HL-60/S4 treated with phorbol 12-myristate 13-acetate at 8.2 ng/mL for 4 days and 3 days (cell line): ENCODE data around the gene AHCYL2.

Experiments
- in situ Hi-C: fragments of 300-500 bp; cut with MboI; formaldehyde crosslinking; loops from 2 replicates; pipeline ENCODE4 v1.15.0; 2022; ENCODE audit warnings: low sequenced_read_pairs

AHCYL2 gene

DNA sequence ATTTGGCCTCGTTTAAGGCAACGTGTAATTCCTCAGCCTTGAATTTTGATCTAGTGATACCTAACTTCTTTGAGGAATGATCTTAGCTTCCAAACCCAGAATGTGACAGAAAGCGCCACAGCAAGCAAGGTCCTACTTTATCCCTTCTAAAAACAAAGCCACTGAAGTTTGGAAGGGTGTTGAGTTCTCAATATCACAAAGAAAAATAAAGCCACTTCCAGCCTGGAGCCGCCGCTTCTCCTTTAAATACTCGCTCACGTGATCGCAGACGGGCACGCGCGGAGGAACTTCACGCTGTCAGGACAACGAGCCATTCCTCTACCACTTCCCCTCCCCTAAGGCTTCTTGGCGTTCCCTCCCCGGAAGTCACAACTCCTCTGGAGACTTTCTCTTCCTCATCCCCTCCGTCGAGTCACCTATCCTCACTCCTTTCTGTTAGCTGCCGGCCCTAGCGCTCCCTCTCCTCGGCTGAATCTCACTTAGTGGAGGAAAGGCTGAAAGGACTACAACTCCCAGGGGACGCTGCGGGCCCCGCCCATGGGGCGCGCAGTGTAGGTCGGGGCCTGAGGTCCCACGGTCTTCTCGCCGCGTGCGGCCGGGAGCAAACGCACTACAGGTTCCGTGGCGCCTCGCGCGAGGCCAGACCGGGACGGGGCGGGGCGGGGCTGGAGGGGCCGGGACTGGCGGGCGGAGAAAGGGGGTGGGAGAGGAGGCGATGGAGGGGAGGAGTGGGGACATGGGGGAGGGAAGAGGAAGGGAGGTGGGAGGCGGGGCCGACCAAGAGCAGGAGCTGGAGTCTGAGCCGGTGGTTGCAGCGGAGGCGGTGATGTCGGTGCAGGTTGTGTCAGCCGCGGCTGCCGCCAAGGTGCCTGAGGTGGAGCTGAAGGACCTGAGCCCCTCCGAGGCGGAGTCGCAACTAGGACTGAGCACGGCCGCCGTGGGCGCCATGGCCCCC is at the start of gene AHCYL2:
TSS of gene AHCYL2 (plus strand) at position 780 of the 955 bp plus-strand sequence.
- in situ Hi-C loops: no loop called here

GRCh38 chr7:129176916-129177710 is 47.7 kb upstream of the AHCYL2 start:
- in situ Hi-C loops: no loop called here

GRCh38 chr7:129184981-129185670 is 39.7 kb upstream of the AHCYL2 start:
- in situ Hi-C loops: no loop called here

DNA sequence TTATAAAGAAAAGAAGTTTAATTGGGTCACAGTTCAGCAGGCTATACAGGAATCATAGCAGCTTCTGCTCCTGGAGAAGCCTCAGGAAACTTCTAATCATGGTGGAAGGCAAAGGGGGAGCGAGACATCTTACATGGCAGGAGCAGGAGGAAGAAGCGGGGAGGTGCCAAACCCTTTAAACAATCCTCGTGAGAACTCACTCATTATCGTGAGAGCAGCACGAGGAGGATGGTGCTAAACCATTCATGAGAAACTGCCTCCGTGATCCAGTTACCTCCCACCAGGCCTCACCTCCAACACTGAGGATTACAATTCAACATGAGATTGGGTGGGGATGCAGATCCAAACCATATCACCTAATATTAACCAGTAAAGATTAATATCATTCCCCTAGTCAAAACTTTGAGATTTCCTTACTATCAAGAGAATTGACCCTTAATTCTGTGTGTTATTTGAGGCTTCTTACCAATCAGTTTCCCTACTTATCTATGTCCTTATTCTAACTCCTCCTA is 38.0 kb upstream of the AHCYL2 start:
- in situ Hi-C loops: no loop called here

GRCh38 chr7:129187681-129188371 is 37.0 kb upstream of the AHCYL2 start:
- in situ Hi-C loops: no loop called here

GRCh38 chr7:129188372-129188891 is 36.4 kb upstream of the AHCYL2 start, which contains the start of gene SMO:
SMO (plus strand) TSS chr7:129188633; CDS start chr7:129189152, 519 bp downstream.
- in situ Hi-C loops: no loop called here

DNA sequence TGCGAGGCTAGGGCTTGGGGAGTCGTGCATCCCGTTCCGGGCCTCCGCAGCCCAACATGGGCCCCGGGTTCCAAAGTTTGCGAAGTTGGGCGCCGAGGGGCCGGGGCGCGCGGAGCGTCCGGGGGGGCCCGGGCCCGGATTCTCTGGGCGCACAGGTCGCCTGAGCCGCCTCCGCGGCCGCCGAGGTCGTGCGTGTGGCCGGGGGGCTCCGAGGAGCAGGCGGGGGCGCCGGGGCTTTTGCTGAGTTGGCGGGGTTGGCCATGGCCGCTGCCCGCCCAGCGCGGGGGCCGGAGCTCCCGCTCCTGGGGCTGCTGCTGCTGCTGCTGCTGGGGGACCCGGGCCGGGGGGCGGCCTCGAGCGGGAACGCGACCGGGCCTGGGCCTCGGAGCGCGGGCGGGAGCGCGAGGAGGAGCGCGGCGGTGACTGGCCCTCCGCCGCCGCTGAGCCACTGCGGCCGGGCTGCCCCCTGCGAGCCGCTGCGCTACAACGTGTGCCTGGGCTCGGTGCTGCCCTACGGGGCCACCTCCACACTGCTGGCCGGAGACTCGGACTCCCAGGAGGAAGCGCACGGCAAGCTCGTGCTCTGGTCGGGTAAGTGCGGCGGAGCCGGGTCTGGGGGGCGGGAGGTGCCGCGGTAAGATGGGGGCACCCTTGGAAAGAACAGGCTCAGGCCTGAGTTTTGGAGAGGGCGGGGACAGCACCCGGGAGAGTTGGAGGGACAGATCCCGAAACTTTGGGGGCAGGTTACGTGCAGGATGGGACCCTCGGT is 35.8 kb upstream of the AHCYL2 start:
- in situ Hi-C loops: no loop called here

GRCh38 chr7:129189661-129190310 is 35.0 kb upstream of the AHCYL2 start:
- in situ Hi-C loops: no loop called here

- in situ Hi-C loops: no loop called here
Observed at GRCh38 chr7:129191272-129191671, 33.6 kb upstream of the AHCYL2 start.

- in situ Hi-C loops: no loop called here
Observed at GRCh38 chr7:129193892-129194291, 30.9 kb upstream of the AHCYL2 start.

DNA sequence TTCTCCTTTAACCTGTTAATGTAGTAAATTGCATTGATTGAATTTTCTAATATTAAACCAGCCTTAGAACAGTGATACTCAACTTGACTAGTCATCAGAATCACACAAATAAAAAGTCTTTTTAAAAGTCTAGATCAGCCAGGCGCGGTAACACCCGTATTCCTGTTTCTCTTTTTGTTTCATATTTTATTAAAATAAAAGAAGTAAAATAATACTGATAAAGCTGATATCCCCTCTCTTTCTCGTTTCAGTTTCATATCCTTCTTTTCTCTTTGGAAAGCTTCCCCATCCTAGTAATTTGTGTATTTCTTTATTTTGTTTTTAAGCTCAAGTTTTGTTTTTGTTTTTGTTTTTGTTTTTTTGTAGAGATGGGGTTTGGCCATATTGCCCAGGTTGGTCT is 27.1 kb upstream of the AHCYL2 start:
- in situ Hi-C loops: no loop called here

- in situ Hi-C loops: no loop called here
Observed at GRCh38 chr7:129199406-129199805, 25.4 kb upstream of the AHCYL2 start.

DNA sequence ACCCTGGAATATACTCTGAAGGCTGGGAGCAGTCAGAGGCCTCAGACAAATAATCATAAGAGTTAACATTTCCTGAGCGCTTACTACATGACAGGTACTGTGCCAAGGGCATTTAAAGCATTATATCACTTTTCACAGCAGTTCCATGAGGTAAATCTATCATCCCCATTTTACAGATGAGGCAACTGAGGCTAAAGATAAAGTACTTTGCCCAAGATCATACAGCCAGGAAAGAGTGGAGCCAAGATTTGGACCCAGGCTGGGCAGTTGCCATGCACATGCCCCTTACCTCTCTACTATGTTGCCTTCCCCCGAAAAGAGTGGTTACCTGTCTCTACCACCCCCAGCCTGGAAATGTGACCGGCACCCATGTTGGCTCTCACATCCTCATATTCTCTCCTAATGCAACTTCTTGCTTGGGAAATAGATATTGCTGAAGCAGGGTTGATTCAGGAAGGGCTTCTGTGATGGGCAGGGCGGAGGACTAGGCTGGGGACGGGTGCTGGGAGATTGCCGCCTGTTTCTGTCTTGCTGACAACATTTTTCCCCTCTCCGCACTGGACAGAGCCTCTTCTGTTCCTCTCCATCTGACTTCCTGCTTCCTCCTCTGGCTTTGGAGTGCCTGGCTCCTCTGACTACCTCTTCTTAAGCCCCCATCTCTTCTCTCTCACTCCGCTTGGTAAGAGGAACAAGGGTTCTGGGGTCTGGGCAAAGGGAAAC is 22.6 kb upstream of the AHCYL2 start:
- in situ Hi-C loops: no loop called here

DNA sequence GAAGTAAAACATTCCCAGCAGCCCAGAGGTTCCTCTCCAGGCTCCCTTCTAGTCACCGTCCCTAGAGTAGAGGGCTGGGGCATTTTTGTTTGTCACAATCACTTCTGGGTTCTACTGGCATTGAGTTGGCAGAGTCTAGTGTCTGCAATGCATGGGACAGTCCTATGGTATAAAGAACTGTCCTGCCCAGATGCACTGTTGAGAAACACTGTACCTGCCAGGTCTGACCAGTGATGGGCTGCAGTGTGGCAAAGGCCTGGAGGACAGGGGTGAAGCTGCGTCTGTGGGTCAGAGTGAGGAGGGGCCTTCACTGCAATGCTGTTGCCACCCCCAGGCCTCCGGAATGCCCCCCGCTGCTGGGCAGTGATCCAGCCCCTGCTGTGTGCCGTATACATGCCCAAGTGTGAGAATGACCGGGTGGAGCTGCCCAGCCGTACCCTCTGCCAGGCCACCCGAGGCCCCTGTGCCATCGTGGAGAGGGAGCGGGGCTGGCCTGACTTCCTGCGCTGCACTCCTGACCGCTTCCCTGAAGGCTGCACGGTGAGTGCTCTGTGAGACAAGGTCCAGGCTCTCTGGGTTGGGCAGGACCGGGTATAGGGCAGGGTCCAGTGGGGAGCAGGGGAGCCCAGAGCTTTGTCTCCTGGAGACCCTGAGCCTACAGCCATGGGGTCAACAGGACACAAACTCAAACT is 21.6 kb upstream of the AHCYL2 start:
- in situ Hi-C loops: no loop called here

DNA sequence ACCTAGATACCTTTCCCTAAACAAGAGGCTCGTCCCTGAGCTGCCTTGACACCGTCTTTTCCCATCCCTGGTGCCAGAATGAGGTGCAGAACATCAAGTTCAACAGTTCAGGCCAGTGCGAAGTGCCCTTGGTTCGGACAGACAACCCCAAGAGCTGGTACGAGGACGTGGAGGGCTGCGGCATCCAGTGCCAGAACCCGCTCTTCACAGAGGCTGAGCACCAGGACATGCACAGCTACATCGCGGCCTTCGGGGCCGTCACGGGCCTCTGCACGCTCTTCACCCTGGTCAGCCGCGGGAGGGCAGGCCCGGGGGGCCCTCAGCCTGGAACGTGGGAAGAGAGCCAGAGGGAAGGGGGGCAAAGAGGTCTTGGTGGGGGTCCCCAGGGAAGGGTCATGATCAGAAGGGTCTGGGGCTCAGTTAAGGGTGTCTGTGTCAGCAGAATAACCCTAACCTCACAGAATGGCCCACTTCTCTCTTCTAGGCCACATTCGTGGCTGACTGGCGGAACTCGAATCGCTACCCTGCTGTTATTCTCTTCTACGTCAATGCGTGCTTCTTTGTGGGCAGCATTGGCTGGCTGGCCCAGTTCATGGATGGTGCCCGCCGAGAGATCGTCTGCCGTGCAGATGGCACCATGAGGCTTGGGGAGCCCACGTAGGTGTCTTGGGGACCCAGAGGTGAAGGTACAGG is 19.6 kb upstream of the AHCYL2 start:
- in situ Hi-C loops: no loop called here

DNA sequence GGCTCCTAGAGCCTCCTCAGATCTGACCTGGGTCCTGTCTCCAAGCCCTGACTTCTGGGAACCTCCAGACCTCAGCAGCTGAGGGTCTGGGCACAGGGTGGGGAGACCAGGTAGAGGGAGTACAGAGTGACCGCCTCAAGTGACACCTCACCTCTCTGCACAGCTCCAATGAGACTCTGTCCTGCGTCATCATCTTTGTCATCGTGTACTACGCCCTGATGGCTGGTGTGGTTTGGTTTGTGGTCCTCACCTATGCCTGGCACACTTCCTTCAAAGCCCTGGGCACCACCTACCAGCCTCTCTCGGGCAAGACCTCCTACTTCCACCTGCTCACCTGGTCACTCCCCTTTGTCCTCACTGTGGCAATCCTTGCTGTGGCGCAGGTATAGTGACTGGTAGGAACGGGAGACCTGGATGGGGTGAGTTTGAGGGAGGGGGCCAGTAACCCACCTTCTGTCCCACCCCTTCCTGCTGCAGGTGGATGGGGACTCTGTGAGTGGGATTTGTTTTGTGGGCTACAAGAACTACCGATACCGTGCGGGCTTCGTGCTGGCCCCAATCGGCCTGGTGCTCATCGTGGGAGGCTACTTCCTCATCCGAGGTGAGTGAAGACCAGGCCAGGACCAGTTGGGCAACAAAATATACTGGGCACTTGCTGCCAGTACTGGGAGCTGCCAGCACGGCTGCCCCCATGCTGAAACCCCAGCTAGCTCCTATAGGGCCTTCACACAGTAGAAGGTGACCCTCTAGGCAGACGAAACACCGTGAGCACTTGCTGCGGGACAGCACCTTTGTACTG is 18.6 kb upstream of the AHCYL2 start:
- in situ Hi-C loops: no loop called here
